B cell (primary cell): ENCODE results near the gene COPA. TPM values are rescaled to one million over a fixed set of nuclear protein-coding genes. Genes with fewer than 3 reads are reported as not detected.

Experiments
- ATAC-seq: fragments of 200-7000 bp; cut with Tn5 transposase; one replicate; pipeline ENCODE4 v1.10.0; 2021; ENCODE audit warnings: low read depth, mild to moderate bottlenecking, moderate number of reproducible peaks, moderate library complexity
- CTCF ChIA-PET: fragments of 350-600 bp; sonication (Branson Sonifier 250); formaldehyde crosslinking; loops from one replicate; lab custom pipeline; 2021; ENCODE audit warnings: antibody characterized with exemption, inconsistent platforms; lab: Charles Lee
- POLR2A ChIA-PET: fragments of 350-600 bp; sonication (Branson Sonifier 250); formaldehyde crosslinking; loops from one replicate; lab custom pipeline; 2021; ENCODE audit warnings: antibody characterized with exemption; lab: Charles Lee
- DNase-seq: peaks from one replicate; pipeline ENCODE4 v3.0.0; 2013
- H2AFZ ChIP-seq: 2 replicates; pipeline ENCODE4 v1.6.1; 2012; ENCODE audit warnings: mild to moderate bottlenecking, low read depth, low read length; ENCODE audit not compliant: insufficient read depth, poor library complexity, severe bottlenecking
- H3K27ac ChIP-seq, 2 donors: 1 replicate in 1 of 2; 2 replicates in 1 of 2; pipeline ENCODE4 v1.5.1; 2012 to 2013; ENCODE audit warnings: low read length in 2 of 2, mild to moderate bottlenecking in 2 of 2, moderate library complexity in 1 of 2
- H3K27me3 ChIP-seq, 4 experiments: fragments of 200-600 bp in 1 of 4; sonication (generic) in 1 of 4; replicated peaks in 1 of 4; 1 replicate in 2 of 4; 2 replicates in 2 of 4; pipeline versions ENCODE4 v1.6.1 to v1.7.0; 2013 to 2016; ENCODE audit warnings: low read length in 3 of 4, mild to moderate bottlenecking in 2 of 4, mixed read lengths in 1 of 4, moderate library complexity in 1 of 4; ENCODE audit not compliant: insufficient read depth in 4 of 4, control insufficient read depth in 3 of 4; ENCODE audit errors: control extremely low read depth in 1 of 4
- H3K36me3 ChIP-seq, 2 experiments: replicated peaks in 1 of 2; 1 replicate in 1 of 2; 2 replicates in 1 of 2; pipeline versions ENCODE4 v1.6.1 to v1.7.1; 2013; ENCODE audit warnings: low read length in 1 of 2; ENCODE audit not compliant: insufficient read depth in 2 of 2, control insufficient read depth in 1 of 2; ENCODE audit errors: control extremely low read depth in 1 of 2, extremely low read depth in 1 of 2
- H3K4me1 ChIP-seq, 2 donors: fragments of 200-600 bp in 1 of 2; sonication (generic) in 1 of 2; 1 replicate in 1 of 2; 2 replicates in 1 of 2; pipeline versions ENCODE4 v1.5.1 to v1.6.1; 2013 to 2017; ENCODE audit warnings: low read length in 2 of 2; ENCODE audit not compliant: control insufficient read depth in 2 of 2, insufficient read depth in 2 of 2
- H3K4me2 ChIP-seq: replicated peaks from 2 replicates; pipeline ENCODE3; 2012; ENCODE audit warnings: mild to moderate bottlenecking, low read depth, low read length; ENCODE audit not compliant: poor library complexity, severe bottlenecking
- H3K4me3 ChIP-seq, 5 experiments: fragments of 200-600 bp in 1 of 5; sonication (generic) in 1 of 5; 1 replicate in 3 of 5; 2 replicates in 2 of 5; pipeline versions ENCODE4 v1.5.1 to v1.7.0; 2011 to 2016; ENCODE audit warnings: low read length in 4 of 5, mild to moderate bottlenecking in 4 of 5, low read depth in 2 of 5, control low read depth in 1 of 5, moderate library complexity in 1 of 5; ENCODE audit not compliant: insufficient read depth in 1 of 5; ENCODE audit errors: control extremely low read depth in 1 of 5, extremely low read depth in 1 of 5
- H3K79me2 ChIP-seq: fragments of 200-600 bp; sonication (generic); one replicate; pipeline ENCODE4 v1.6.0; 2016; ENCODE audit warnings: low read length; ENCODE audit not compliant: control insufficient read depth, insufficient read depth
- H3K9ac ChIP-seq: fragments of 200-600 bp; sonication (generic); 2 replicates; pipeline ENCODE4 v1.6.1; 2017; ENCODE audit warnings: mild to moderate bottlenecking, low read length, moderate library complexity
- H3K9me3 ChIP-seq, 3 donors: one replicate each; pipeline versions ENCODE4 v1.6.1 to v1.7.1; 2013; ENCODE audit warnings: low read length in 2 of 3; ENCODE audit not compliant: control insufficient read depth in 2 of 3, insufficient read depth in 1 of 3; ENCODE audit errors: control extremely low read depth in 1 of 3
- H4K20me1 ChIP-seq: 2 replicates; pipeline ENCODE4 v1.6.0; 2012; ENCODE audit warnings: mild to moderate bottlenecking, low read length; ENCODE audit not compliant: insufficient read depth, control insufficient read depth, poor library complexity, severe bottlenecking
- H3K27ac Mint-ChIP-seq: one replicate; pipeline ENCODE4 v1.8.0; 2021; ENCODE audit warnings: mixed read lengths
- H3K27me3 Mint-ChIP-seq: one replicate; pipeline ENCODE4 v1.8.0; 2021; ENCODE audit warnings: mixed read lengths
- H3K4me1 Mint-ChIP-seq: one replicate; pipeline ENCODE4 v1.8.0; 2021; ENCODE audit warnings: mixed read lengths
- H3K4me3 Mint-ChIP-seq: one replicate; pipeline ENCODE4 v1.8.0; 2021; ENCODE audit warnings: mixed read lengths
- H3K9me3 Mint-ChIP-seq: one replicate; pipeline ENCODE4 v1.8.0; 2022; ENCODE audit warnings: mixed read lengths; ENCODE audit not compliant: insufficient read depth
- EZH2 ChIP-seq: IDR thresholded peaks from 2 replicates; pipeline ENCODE4 v1.6.1; 2012; ENCODE audit warnings: borderline replicate concordance, low read depth, mild to moderate bottlenecking, moderate library complexity, low read length; ENCODE audit not compliant: insufficient read depth, poor library complexity, severe bottlenecking
- WGBS: methylation state at CpG from one replicate; pipeline ENCODE4 v1.1.5; 2013; ENCODE audit warnings: missing lambda C conversion rate; ENCODE audit not compliant: insufficient coverage; 5-methylcytosine and 5-hydroxymethylcytosine counted together
- intact Hi-C: fragments of 100-400 bp; cut with micrococcal nuclease; formaldehyde crosslinking; loops from one replicate; pipeline ENCODE4 v1.10.0; 2022
- polyA plus RNA-seq: library from polyadenylated mRNA; depleted of rRNA; stranded (reverse); fragments of >200 nt; gene quantifications from 2 replicates; pipeline ENCODE4 v1.2.3, GENCODE V29; 2012
- total RNA-seq, 2 donors: library from RNA; stranded (reverse); fragments of 120-200 nt in 1 of 2; gene quantifications; 1 replicate in 1 of 2; 2 replicates in 1 of 2; pipeline versions ENCODE4 v1.2.3 to v1.2.4, GENCODE V29; 2013 to 2022
- TF ChIP-seq, protein P1 (sequence below): fragments of 200-600 bp; IDR thresholded peaks from one replicate; pipeline ENCODE4 v1.8.0; 2022; ENCODE audit warnings: antibody characterized with exemption, mild to moderate bottlenecking

The COPA gene
- total and polyA plus RNA-seq, 2 donors (not counting 1 experiment from before 2014, with no cell fraction given): 39.1 to 168 TPM

DNA sequence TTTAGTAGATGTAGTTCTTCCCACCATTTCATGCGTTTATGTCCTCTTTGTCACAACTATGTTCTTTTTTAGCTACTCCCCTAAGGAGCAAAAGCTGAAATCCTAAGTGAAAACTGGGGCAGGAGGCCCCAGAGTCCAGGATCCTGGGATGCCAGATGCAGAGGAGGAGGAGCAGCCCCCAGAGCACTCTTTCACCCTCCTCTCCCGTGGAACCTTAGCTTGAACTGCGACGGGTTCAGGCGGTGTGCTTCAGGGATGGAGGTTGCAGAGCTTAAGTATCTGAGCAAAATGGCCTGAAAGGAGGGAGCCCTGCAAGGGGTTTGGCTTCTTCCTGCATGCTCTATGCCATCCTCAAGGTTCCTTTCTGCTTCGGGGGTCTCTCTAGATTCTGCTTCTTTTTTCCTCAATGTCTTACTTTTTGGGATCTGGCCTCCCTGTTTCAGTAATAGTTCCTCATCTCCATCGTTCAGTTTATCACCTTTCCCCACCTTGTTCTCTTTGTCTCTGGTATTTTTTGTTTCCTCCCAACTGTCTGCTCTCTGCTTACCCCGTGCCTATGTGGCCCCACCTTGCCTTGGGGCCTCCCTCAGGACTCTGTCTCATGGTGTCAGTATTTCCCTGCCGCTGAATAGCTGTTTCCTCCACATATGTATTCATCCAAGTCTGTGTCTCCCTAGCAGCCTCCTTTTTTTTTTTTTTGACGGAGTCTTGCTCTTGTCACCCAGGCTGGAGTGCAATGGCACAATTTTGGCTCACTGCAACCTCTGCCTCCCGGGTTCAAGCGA is 21.1 kb upstream of the COPA start:
- H3K36me3 ChIP-seq: peaks cover 0 to 17% of the 10 kb centered on the region in 2 experiments
- ChIA-PET POLR2A (no interaction called here), CTCF (interaction anchor here (1.7 to 2.2 kb wide), 2 partner anchors 9 to 12 kb away, joined by 11 to 13 read pairs; no protein-coding TSS in a partner anchor)
- Mint-ChIP-seq H3K27ac (no peak overlapping the region), H3K4me1 (no peaks in the 10 kb centered on the region), H3K27me3 (no peaks in the 10 kb centered on the region), H3K4me3 (no peak overlapping the region), H3K9me3 (no peaks in the 10 kb centered on the region)
- no peak overlapping the region for H3K27ac ChIP-seq
- H3K4me3 ChIP-seq: no peak overlapping the region
- no peak overlapping the region for H3K9ac ChIP-seq
- H4K20me1 ChIP-seq: no peaks in the 10 kb centered on the region
- H3K4me1 ChIP-seq: no peaks in the 10 kb centered on the region
- no peaks in the 10 kb centered on the region for H3K27me3 ChIP-seq
- ATAC-seq: no peak
- TF ChIP-seq, protein P1, sequence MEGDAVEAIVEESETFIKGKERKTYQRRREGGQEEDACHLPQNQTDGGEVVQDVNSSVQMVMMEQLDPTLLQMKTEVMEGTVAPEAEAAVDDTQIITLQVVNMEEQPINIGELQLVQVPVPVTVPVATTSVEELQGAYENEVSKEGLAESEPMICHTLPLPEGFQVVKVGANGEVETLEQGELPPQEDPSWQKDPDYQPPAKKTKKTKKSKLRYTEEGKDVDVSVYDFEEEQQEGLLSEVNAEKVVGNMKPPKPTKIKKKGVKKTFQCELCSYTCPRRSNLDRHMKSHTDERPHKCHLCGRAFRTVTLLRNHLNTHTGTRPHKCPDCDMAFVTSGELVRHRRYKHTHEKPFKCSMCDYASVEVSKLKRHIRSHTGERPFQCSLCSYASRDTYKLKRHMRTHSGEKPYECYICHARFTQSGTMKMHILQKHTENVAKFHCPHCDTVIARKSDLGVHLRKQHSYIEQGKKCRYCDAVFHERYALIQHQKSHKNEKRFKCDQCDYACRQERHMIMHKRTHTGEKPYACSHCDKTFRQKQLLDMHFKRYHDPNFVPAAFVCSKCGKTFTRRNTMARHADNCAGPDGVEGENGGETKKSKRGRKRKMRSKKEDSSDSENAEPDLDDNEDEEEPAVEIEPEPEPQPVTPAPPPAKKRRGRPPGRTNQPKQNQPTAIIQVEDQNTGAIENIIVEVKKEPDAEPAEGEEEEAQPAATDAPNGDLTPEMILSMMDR: no peak
- no peak for TF ChIP-seq EZH2
- 80% methylated on average over 8 of the region's 12 CpGs for WGBS
- H2AFZ ChIP-seq: no peak overlapping the region
- H3K9me3 ChIP-seq: no peaks in the 10 kb centered on the region
- no peak for DNase-seq
- H3K79me2 ChIP-seq: no peaks in the 10 kb centered on the region
- H3K4me2 ChIP-seq: no peak overlapping the region
- intact Hi-C loops: no loop called here

DNA sequence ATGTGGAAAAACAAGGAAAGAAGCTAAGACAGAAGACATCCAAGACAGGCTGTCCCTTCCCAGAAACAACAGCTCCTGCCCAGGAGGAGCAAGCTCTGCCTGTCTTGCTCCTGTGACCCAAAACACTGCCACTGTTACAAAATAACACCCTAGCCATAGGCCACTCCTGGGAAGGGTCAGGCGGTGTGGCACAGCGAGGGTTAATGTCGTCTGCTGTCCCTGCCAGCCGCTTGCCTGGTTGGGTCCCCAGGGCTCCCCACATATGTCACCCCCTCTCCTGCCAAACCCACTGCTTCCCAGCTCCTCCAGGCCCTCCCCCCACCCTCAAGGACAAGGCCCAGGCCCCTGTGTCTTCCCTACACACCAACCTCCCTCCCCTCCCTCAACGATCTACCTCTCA is 20.0 kb upstream of the COPA start:
- H3K4me2 ChIP-seq: no peak overlapping the region
- no peak overlapping the region for H3K4me3 ChIP-seq
- ChIA-PET POLR2A (no interaction called here), CTCF (interaction anchor here (1.7 to 2.2 kb wide), 2 partner anchors 8 to 13 kb away, joined by 11 to 13 read pairs; no protein-coding TSS in a partner anchor)
- WGBS: 82% methylated on average over 4 of the region's 5 CpGs
- ATAC-seq (no peak), DNase-seq (no peak)
- no peak overlapping the region for H3K27ac ChIP-seq
- Mint-ChIP-seq H3K4me3 (no peak overlapping the region), H3K4me1 (no peaks in the 10 kb centered on the region), H3K9me3 (no peaks in the 10 kb centered on the region), H3K27ac (no peak overlapping the region), H3K27me3 (no peaks in the 10 kb centered on the region)
- no peaks in the 10 kb centered on the region for H4K20me1 ChIP-seq
- H3K27me3 ChIP-seq: no peaks in the 10 kb centered on the region
- no peak overlapping the region for H3K9ac ChIP-seq
- no peaks in the 10 kb centered on the region for H3K9me3 ChIP-seq
- peaks cover 0 to 22% of the 10 kb centered on the region in 2 experiments for H3K36me3 ChIP-seq
- no peaks in the 10 kb centered on the region for H3K79me2 ChIP-seq
- no peak overlapping the region for H2AFZ ChIP-seq
- no peaks in the 10 kb centered on the region for H3K4me1 ChIP-seq
- TF ChIP-seq EZH2: no peak
- intact Hi-C loops: no loop called here
